ENCODE measurements around the gene PPP1R12A.
"Not testable (repeated sequence)": the region's sequence is repeated elsewhere in the genome, so short reads cannot be mapped to it uniquely, and the experiment has no call there.

Gene PPP1R12A

GRCh38 chr12:79961411-79961810 is 26.5 kb upstream of the PPP1R12A start:
- H3K4me3 ChIP-seq (ENCODE audit: low read length in 2 of 2) = no peak overlapping the region

GRCh38 chr12:79959484-79959883 is 24.6 kb upstream of the PPP1R12A start:
- no peak overlapping the region for H3K4me3 ChIP-seq (ENCODE audit: low read length in 2 of 2)
- H3K9ac ChIP-seq (ENCODE audit: low read depth in 1 of 2, low read length in 2 of 2) = no peak overlapping the region
- no peaks in the 10 kb centered on the region for H3K9me3 ChIP-seq (ENCODE audit: control insufficient read depth in 2 of 2, low read length in 2 of 2)
- H3K27ac ChIP-seq (ENCODE audit: low read depth in 2 of 2, low read length in 2 of 2) = no peak overlapping the region
- H3K4me1 ChIP-seq (ENCODE audit: control insufficient read depth in 2 of 2, insufficient read depth in 2 of 2, low read length in 2 of 2) = no peaks in the 10 kb centered on the region
- H3K36me3 ChIP-seq (ENCODE audit: control insufficient read depth in 2 of 2, insufficient read depth in 2 of 2, low read length in 2 of 2) = no peaks in the 10 kb centered on the region
- no peaks in the 10 kb centered on the region for H3K27me3 ChIP-seq (ENCODE audit: control insufficient read depth in 2 of 2, insufficient read depth in 2 of 2, low read length in 2 of 2)

More at GRCh38 chr12:79961411-79961810, 26.5 kb upstream of the PPP1R12A start:
- no peak overlapping the region for H3K9ac ChIP-seq (ENCODE audit: low read depth in 1 of 2, low read length in 2 of 2)
- no peaks in the 10 kb centered on the region for H3K36me3 ChIP-seq (ENCODE audit: control insufficient read depth in 2 of 2, insufficient read depth in 2 of 2, low read length in 2 of 2)
- no peaks in the 10 kb centered on the region for H3K9me3 ChIP-seq (ENCODE audit: control insufficient read depth in 2 of 2, low read length in 2 of 2)
- H3K27ac ChIP-seq (ENCODE audit: low read depth in 2 of 2, low read length in 2 of 2) = no peak overlapping the region
- no peaks in the 10 kb centered on the region for H3K4me1 ChIP-seq (ENCODE audit: control insufficient read depth in 2 of 2, insufficient read depth in 2 of 2, low read length in 2 of 2)
- no peaks in the 10 kb centered on the region for H3K27me3 ChIP-seq (ENCODE audit: control insufficient read depth in 2 of 2, insufficient read depth in 2 of 2, low read length in 2 of 2)

GRCh38 chr12:79956896-79957295 is 22.0 kb upstream of the PPP1R12A start:
- no peaks in the 10 kb centered on the region for H3K27me3 ChIP-seq (ENCODE audit: control insufficient read depth in 2 of 2, insufficient read depth in 2 of 2, low read length in 2 of 2)

GRCh38 chr12:79955561-79955960 is 20.7 kb upstream of the PPP1R12A start:
- Histone ChIP-seq H3K27ac (ENCODE audit: low read depth in 2 of 2, low read length in 2 of 2) (no peak overlapping the region), H3K4me3 (ENCODE audit: low read length in 2 of 2) (no peak overlapping the region), H3K27me3 (ENCODE audit: control insufficient read depth in 2 of 2, insufficient read depth in 2 of 2, low read length in 2 of 2) (no peaks in the 10 kb centered on the region), H3K4me1 (ENCODE audit: control insufficient read depth in 2 of 2, insufficient read depth in 2 of 2, low read length in 2 of 2) (no peaks in the 10 kb centered on the region), H3K36me3 (ENCODE audit: control insufficient read depth in 2 of 2, insufficient read depth in 2 of 2, low read length in 2 of 2) (no peaks in the 10 kb centered on the region), H3K9ac (ENCODE audit: low read depth in 1 of 2, low read length in 2 of 2) (no peak overlapping the region), H3K9me3 (ENCODE audit: control insufficient read depth in 2 of 2, low read length in 2 of 2) (no peaks in the 10 kb centered on the region)

More at GRCh38 chr12:79956896-79957295, 22.0 kb upstream of the PPP1R12A start:
- H3K4me1 ChIP-seq (ENCODE audit: control insufficient read depth in 2 of 2, insufficient read depth in 2 of 2, low read length in 2 of 2) = no peaks in the 10 kb centered on the region
- H3K9ac ChIP-seq (ENCODE audit: low read depth in 1 of 2, low read length in 2 of 2) = no peak overlapping the region
- H3K36me3 ChIP-seq (ENCODE audit: control insufficient read depth in 2 of 2, insufficient read depth in 2 of 2, low read length in 2 of 2) = no peaks in the 10 kb centered on the region
- H3K4me3 ChIP-seq (ENCODE audit: low read length in 2 of 2) = no peak overlapping the region
- no peaks in the 10 kb centered on the region for H3K9me3 ChIP-seq (ENCODE audit: control insufficient read depth in 2 of 2, low read length in 2 of 2)
- H3K27ac ChIP-seq (ENCODE audit: low read depth in 2 of 2, low read length in 2 of 2) = no peak overlapping the region

GRCh38 chr12:79954037-79954610 is 19.2 kb upstream of the PPP1R12A start:
- Histone ChIP-seq H3K4me1 (ENCODE audit: control insufficient read depth in 2 of 2, insufficient read depth in 2 of 2, low read length in 2 of 2) (no peaks in the 10 kb centered on the region), H3K9ac (ENCODE audit: low read depth in 1 of 2, low read length in 2 of 2) (no peak overlapping the region), H3K27ac (ENCODE audit: low read depth in 2 of 2, low read length in 2 of 2) (no peak overlapping the region), H3K27me3 (ENCODE audit: control insufficient read depth in 2 of 2, insufficient read depth in 2 of 2, low read length in 2 of 2) (no peaks in the 10 kb centered on the region), H3K4me3 (ENCODE audit: low read length in 2 of 2) (no peak overlapping the region), H3K36me3 (ENCODE audit: control insufficient read depth in 2 of 2, insufficient read depth in 2 of 2, low read length in 2 of 2) (no peaks in the 10 kb centered on the region), H3K9me3 (ENCODE audit: control insufficient read depth in 2 of 2, low read length in 2 of 2) (no peaks in the 10 kb centered on the region)

- no peaks in the 10 kb centered on the region for H3K9me3 ChIP-seq (ENCODE audit: control insufficient read depth in 2 of 2, low read length in 2 of 2)
- no peak overlapping the region for H3K4me3 ChIP-seq (ENCODE audit: low read length in 2 of 2)
- H3K4me1 ChIP-seq (ENCODE audit: control insufficient read depth in 2 of 2, insufficient read depth in 2 of 2, low read length in 2 of 2) = peaks cover 0 to 3% of the 10 kb centered on the region in 2 donors
- no peaks in the 10 kb centered on the region for H3K36me3 ChIP-seq (ENCODE audit: control insufficient read depth in 2 of 2, insufficient read depth in 2 of 2, low read length in 2 of 2)
- no peak overlapping the region for H3K27ac ChIP-seq (ENCODE audit: low read depth in 2 of 2, low read length in 2 of 2)
- H3K9ac ChIP-seq (ENCODE audit: low read depth in 1 of 2, low read length in 2 of 2) = no peak overlapping the region
- no peaks in the 10 kb centered on the region for H3K27me3 ChIP-seq (ENCODE audit: control insufficient read depth in 2 of 2, insufficient read depth in 2 of 2, low read length in 2 of 2)
Observed at GRCh38 chr12:79949098-79949497, 14.2 kb upstream of the PPP1R12A start.

GRCh38 chr12:79945433-79945832 is 10.5 kb upstream of the PPP1R12A start:
- H3K9ac ChIP-seq (ENCODE audit: low read depth in 1 of 2, low read length in 2 of 2) = no peak overlapping the region
- no peak overlapping the region for H3K4me3 ChIP-seq (ENCODE audit: low read length in 2 of 2)
- no peaks in the 10 kb centered on the region for H3K36me3 ChIP-seq (ENCODE audit: control insufficient read depth in 2 of 2, insufficient read depth in 2 of 2, low read length in 2 of 2)
- H3K4me1 ChIP-seq (ENCODE audit: control insufficient read depth in 2 of 2, insufficient read depth in 2 of 2, low read length in 2 of 2) = peaks cover 0 to 3% of the 10 kb centered on the region in 2 donors
- no peaks in the 10 kb centered on the region for H3K9me3 ChIP-seq (ENCODE audit: control insufficient read depth in 2 of 2, low read length in 2 of 2)
- H3K27ac ChIP-seq (ENCODE audit: low read depth in 2 of 2, low read length in 2 of 2) = no peak overlapping the region
- H3K27me3 ChIP-seq (ENCODE audit: control insufficient read depth in 2 of 2, insufficient read depth in 2 of 2, low read length in 2 of 2) = no peaks in the 10 kb centered on the region

- Histone ChIP-seq H3K27ac (ENCODE audit: low read depth in 2 of 2, low read length in 2 of 2) (no peak overlapping the region), H3K27me3 (ENCODE audit: control insufficient read depth in 2 of 2, insufficient read depth in 2 of 2, low read length in 2 of 2) (no peaks in the 10 kb centered on the region), H3K9ac (ENCODE audit: low read depth in 1 of 2, low read length in 2 of 2) (no peak overlapping the region), H3K4me3 (ENCODE audit: low read length in 2 of 2) (no peak overlapping the region), H3K9me3 (ENCODE audit: control insufficient read depth in 2 of 2, low read length in 2 of 2) (no peaks in the 10 kb centered on the region), H3K4me1 (ENCODE audit: control insufficient read depth in 2 of 2, insufficient read depth in 2 of 2, low read length in 2 of 2) (peaks cover 0 to 3% of the 10 kb centered on the region in 2 donors), H3K36me3 (ENCODE audit: control insufficient read depth in 2 of 2, insufficient read depth in 2 of 2, low read length in 2 of 2) (no peaks in the 10 kb centered on the region)
Observed at GRCh38 chr12:79944565-79944964, 9.7 kb upstream of the PPP1R12A start.

- not testable (repeated sequence) for H3K4me3 ChIP-seq (ENCODE audit: low read length in 2 of 2); H3K9me3 ChIP-seq (ENCODE audit: control insufficient read depth in 2 of 2, low read length in 2 of 2); H3K27ac ChIP-seq (ENCODE audit: low read depth in 2 of 2, low read length in 2 of 2); H3K27me3 ChIP-seq (ENCODE audit: control insufficient read depth in 2 of 2, insufficient read depth in 2 of 2, low read length in 2 of 2); H3K4me1 ChIP-seq (ENCODE audit: control insufficient read depth in 2 of 2, insufficient read depth in 2 of 2, low read length in 2 of 2); H3K36me3 ChIP-seq (ENCODE audit: control insufficient read depth in 2 of 2, insufficient read depth in 2 of 2, low read length in 2 of 2); H3K9ac ChIP-seq (ENCODE audit: low read depth in 1 of 2, low read length in 2 of 2)
Observed at GRCh38 chr12:79942846-79943245, 7.9 kb upstream of the PPP1R12A start.

- Histone ChIP-seq H3K27me3 (ENCODE audit: control insufficient read depth in 2 of 2, insufficient read depth in 2 of 2, low read length in 2 of 2) (no peaks in the 10 kb centered on the region), H3K27ac (ENCODE audit: low read depth in 2 of 2, low read length in 2 of 2) (no peak overlapping the region), H3K9me3 (ENCODE audit: control insufficient read depth in 2 of 2, low read length in 2 of 2) (no peaks in the 10 kb centered on the region), H3K9ac (ENCODE audit: low read depth in 1 of 2, low read length in 2 of 2) (no peak overlapping the region), H3K4me3 (ENCODE audit: low read length in 2 of 2) (no peak overlapping the region), H3K4me1 (ENCODE audit: control insufficient read depth in 2 of 2, insufficient read depth in 2 of 2, low read length in 2 of 2) (peaks cover 6 to 8% of the 10 kb centered on the region in 2 donors), H3K36me3 (ENCODE audit: control insufficient read depth in 2 of 2, insufficient read depth in 2 of 2, low read length in 2 of 2) (no peaks in the 10 kb centered on the region)
Observed at GRCh38 chr12:79939728-79940310, 4.9 kb upstream of the PPP1R12A start.

Data from mucosa of rectum (tissue), 2 donors.